Measurements from ENCODE around the gene MSRB3.
A peak's percentile ranks its signal among the peaks of the same experiment; 100 is the strongest.

GRCh38 chr12:65510584-65511050, 232.1 kb downstream of the MSRB3 start:
- TF ChIP-seq CTCF (conservative IDR thresholded peaks at IDR 0.05; ENCODE audit: low read depth in 2 of 2) (no peak), ZNF462 (CRISPR knock-in tag; IDR thresholded peaks at IDR 0.05) (peak; percentile 71; the same call in 1 of the 2 replicates), POLR2AphosphoS5 (IDR thresholded peaks at IDR 0.05; ENCODE audit: low read depth) (no peak), EZH2 (IDR thresholded peaks at IDR 0.05; ENCODE audit: low read depth, unreplicated experiment) (no peak), EZH2phosphoT487 (IDR thresholded peaks at IDR 0.05; ENCODE audit: unreplicated experiment) (no peak), REST (IDR thresholded peaks at IDR 0.05; ENCODE audit: unreplicated experiment) (no peak), ETS1 (IDR thresholded peaks at IDR 0.05) (no peak), JUNB (IDR thresholded peaks at IDR 0.05; ENCODE audit: unreplicated experiment) (no peak), CREB1 (CRISPR knock-in tag; IDR thresholded peaks at IDR 0.05; ENCODE audit: low read depth) (0 out of 2 replicates have a peak, but pooled peaks have one; percentile 16), ZNF331 (CRISPR knock-in tag; IDR thresholded peaks at IDR 0.05; ENCODE audit: low read depth) (peak; percentile 88), STAT1 (IDR thresholded peaks at IDR 0.05; ENCODE audit: unreplicated experiment) (no peak)
